ENCODE measurements around the gene GINS2.

The GINS2 gene

DNA sequence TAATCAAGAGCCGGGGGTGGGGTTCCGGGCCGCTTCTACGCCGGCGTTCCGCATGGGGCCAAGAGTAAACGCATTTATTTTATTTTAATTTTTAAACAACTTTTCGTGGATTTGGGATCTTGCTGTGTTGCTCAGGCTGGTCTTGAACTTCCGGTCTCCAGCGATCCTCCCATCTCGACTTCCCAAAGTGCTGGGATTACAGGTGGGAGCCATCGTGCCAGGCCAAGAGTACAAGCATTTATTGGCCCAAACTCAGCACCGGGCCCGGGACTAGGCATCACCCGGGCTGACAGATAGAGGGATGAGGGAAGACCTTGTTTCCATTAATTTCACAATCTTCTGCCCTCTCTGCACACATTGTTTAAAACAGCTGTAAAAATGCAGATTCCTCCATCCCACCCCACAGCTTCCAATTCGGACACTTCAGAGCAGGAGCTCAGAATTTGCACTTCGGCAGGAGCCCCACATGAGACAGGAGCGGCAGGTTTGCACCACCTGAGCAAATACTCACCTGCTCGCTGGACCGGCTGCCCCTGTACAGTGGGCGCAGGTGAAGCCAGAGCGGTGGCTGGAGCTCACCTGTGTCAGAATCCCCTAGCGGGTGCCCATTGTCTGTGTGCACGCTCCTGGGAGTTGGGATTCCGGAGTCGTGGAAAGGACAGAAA, 663 bp upstream of the GINS2 start:
- DNase-seq, result no peak

- no peak for DNase-seq
Observed at GRCh38 chr16:85687651-85688471, 893 bp downstream of the GINS2 start.

DNA sequence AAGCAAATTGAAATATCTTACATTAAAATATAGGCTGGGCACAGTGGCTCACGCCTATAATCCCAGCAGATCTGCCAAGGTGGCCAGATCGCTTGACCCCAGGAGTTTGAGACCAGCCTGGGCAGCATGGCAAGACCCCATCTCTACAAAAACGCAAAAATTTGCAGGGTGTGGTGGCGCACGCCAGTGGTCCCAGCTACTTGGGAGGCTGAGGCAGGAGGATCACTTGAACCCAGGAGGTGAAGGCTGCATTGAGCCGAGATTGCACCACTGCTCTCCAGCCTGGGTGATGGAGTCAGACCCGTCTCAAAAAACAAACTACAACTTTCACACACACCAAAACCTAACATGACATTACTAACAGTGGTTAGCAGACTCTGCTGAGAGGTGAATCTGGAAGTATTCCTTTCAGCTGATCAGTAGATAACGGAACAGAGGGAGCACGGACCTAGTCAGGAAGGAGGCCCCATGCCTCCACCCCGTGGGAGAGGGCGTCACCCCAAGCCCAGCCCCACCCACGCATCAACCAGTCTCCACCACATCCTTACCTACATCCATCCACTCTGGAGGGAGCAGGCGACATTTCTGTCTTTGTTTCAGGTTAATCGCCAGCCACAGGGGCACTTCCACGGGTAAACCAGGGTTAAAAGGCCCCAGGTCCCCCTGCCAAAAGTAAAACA, 1.7 kb downstream of the GINS2 start:
- DNase-seq, result no peak

- no peak for DNase-seq
Observed at GRCh38 chr16:85685251-85685650, 3.5 kb downstream of the GINS2 start.

- no peak for DNase-seq
Observed at GRCh38 chr16:85683363-85683762, 5.4 kb downstream of the GINS2 start.

DNA sequence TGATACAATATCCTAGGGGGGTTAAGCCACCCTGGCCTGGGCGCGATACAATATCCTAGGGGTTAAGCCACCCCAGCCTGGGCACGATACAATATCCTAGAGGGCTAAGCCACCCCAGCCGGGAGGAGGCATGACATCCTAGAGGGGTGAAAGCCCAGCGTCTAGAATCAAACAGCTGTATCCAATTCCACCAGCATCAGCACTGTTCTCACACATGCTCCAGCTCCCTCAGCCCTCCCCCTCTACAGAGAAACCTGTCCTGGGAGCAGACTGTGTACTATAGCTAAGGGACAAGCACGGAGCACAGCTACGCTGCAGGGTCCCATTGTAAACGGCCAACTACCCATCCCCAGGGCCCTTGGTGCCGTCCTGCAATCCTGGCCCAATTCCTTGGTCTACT, 6.2 kb downstream of the GINS2 start:
- DNase-seq, result no peak

GRCh38 chr16:85681255-85681654, 7.5 kb downstream of the GINS2 start:
- no peak for DNase-seq

DNA sequence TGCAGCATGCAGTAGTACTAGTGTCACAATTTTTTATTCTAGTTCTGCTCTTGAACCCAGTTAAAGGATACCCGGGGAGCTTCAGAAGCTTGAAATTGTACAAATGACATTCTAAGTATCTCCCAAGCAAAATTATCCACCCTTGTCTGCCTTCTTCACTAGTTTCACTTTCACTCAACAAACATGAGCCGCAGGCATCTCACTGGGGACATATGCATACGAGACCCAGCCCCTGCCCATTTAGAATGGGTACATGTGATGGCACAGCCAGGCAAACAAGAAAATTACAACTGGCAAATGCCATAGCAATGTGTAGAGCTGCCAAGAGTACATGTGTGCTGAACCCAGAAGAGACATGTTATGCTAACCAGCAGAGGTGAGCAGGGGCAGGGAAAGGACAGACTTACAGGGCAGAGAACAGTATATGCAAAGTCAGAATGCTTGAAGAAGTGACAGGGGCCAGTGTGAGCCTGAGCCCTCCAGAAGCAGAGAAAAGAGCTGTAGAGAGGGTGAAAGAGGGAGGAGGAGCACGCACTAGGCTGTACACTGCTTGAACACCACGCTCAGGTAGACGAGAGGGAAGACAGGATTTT, 8.3 kb downstream of the GINS2 start:
- DNase-seq, result no peak

- DNase-seq, result no peak
Observed at GRCh38 chr16:85679870-85680269, 8.9 kb downstream of the GINS2 start.

DNA sequence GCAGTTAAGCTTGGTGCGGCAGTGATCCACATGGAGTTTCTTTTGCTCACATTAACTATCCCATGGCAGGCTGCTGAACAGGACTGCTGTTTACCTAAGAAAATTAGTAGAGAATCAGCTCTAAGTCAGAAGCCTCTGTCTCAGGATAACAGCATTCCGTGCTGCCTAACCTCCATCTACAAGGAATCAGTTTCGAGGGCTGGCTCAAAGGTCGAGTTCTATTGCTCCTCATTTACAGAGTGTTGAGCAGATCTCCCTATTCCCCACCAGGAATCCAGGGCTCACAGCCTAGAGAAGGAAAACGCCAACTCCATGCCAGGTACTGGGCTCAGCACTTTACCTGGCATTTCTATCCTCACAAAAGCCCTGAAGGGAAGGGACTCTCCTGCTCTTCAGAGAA, 9.9 kb downstream of the GINS2 start:
- DNase-seq, result no peak

GRCh38 chr16:85678016-85678415, 10.7 kb downstream of the GINS2 start:
- no peak for DNase-seq

DNA sequence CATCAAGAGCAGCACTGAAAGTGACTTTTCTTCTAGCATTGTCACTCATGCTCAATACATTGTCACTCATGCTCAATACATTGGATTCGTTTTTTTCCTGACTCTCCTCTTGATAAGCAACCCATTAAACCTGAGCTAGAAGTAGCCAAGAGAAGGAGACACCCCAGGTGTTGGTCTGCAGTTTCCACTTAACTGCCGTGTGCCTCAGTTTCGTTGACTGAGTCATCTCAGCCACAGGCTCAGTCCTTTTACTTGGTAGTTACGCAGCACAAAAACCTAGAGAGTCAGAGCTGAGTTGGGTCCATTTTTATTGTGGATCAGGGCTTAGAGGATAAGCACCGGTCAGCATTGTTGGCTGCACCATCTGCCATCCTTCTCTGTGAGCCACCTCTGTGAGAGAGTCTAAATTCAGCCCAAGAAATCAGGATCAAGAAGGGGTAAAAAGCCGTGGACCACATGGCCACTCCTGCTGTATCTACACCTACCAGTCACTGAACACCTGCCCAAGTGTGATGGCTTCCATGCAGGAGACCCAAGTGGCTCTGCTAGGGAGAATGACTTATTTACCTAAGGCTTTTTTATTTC, 11.3 kb downstream of the GINS2 start:
- no peak for DNase-seq

DNA sequence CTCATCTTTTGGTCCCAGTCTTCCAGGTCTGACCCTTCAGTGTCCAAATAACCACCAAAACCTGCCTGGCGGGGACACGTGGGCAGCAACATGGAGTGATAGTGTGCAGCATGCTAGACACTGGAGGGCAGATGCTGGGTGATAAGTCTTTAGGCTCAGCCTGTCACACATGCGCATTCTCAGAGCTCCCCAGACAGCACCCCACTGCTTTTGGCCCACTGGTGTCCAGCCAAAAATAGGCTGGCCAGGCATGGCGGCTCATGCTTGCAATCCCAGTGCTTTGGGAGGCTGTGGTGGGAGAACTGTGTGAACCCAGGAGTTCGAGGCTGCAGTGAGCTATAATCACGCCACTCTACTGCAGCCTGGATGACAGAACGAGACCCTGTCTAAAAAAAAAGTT, 12.3 kb downstream of the GINS2 start:
- no peak for DNase-seq

DNA sequence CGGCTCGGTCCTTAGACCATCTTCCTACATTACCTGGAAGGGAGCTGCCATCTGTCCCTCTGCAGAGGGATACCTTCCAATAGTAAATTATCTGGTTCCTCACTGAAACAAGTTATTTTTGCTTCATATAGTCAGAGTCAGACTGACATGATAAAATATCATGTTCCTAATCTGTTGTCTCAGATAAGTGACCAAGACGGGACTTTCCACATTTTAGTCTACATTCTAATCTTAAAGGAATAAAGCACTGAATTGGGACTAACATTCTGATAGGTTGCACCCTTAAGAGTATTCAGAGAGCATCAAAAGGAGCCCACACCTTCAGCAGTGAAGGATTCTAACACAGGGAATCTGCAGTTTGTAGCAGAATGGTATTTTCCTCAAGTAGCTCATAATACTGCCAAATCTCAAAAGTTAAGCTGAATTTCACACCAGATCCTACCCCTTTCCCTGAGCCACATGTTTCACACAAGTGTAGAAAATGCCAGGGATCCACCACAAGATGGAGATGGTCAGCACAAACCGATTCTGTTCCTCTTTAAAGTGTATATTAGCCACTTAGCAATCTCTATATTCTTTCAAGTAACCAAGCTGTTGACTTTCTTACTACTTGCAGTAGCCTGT, 13.4 kb downstream of the GINS2 start:
- no peak for DNase-seq

DNA sequence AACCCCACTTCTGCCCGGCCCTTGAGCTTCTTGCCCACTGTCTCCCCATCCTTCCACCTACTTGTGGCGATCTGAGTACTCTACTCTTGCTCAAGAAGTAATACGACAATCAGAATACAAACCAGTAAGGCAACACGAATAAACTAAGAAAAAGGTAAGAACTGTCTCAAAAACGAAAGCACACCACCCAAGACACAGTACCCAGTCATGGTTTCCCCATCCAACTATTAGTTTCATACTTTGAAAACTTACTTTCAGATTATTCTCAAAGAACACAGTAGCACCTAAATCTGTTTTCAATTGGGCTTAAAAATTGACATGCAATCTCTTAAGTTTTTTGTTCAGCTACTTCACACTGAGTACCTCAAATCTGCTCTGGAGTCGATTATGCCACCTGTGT, 13.9 kb downstream of the GINS2 start:
- DNase-seq, result no peak

GRCh38 chr16:85674418-85674755, 14.4 kb downstream of the GINS2 start:
- no peak for DNase-seq

- no peak for DNase-seq
Observed at GRCh38 chr16:85673529-85674417, 15.0 kb downstream of the GINS2 start.

DNA sequence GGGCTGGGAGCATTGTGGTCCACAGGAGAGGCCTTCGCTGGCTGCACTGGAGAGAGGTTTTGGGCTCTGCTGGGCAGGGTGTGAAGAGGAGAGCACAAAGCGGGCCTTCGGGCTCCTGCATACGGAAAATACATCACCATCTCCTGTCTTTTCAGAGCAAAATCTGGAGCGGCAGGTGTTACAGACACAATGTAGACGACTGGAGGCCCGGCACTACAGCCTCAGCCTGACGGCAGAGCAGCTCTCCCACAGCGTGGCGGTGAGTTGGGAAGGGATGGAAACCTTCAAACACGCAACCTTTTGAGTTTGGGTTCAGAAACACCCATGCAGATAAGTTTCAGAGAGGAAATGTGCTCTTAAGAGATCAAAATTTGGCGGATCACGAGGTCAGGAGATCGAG, 17.9 kb downstream of the GINS2 start:
- no peak for DNase-seq

DNA sequence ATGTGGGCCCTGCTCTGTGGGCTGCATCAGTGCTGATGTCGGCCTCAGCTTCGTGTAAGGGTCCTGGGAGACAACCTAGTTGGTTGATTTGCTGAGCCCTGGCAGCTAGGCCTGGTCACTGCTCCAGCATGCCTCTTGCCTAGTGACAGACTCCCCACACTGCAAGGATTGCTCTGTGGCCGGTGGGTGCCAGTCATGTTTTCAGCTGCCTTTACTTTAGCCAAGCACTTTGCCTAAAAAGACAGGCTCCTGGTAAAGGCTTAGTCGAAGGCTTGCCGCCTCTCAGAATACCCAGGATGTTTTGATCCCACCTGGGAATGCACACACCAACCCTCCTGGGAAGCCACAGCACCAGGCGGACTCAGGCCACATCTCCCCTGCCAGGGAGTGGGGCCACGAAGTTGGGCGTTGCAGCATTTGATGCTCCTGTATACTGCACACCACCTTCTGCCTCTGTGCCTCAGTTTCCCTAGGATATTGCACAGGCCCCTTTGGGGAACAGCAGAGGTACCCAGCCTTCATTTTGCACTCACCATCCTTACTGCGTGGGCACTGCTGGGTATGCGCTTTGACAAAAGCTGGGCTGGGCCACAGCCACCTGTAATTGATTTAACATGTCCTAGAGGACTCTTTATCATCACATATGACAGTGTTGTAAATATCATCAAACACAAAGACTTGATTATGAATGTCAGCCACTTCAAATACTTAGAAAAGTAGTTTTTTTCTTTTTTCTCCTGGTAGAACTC, 19.9 kb downstream of the GINS2 start:
- no peak for DNase-seq

DNA sequence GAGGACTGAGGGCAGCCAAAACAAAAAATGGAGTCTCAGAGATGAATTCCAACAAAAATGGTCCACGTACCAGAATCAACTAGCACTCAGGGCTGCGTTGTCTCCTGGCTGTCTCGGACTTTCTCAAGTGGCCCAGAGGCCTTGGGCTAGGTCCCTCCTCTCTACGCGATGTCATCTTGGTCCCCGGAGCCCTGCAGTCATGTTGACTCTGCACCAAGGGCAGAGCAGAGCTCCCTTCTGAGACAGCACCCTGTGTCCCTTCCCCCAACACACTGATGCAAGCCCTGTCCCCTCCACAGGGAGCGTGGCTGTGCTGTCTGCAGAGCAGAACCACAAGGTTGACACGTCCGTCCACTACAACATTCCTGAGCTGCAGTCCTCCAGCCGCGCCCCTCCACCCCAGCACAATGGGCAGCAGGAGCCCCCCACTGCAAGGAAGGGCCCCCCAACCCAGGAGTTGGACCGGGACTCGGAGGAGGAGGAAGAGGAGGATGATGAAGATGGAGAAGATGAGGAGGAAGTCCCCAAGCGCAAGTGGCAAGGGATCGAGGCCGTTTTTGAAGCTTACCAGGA, 20.8 kb downstream of the GINS2 start:
- no peak for DNase-seq

DNA sequence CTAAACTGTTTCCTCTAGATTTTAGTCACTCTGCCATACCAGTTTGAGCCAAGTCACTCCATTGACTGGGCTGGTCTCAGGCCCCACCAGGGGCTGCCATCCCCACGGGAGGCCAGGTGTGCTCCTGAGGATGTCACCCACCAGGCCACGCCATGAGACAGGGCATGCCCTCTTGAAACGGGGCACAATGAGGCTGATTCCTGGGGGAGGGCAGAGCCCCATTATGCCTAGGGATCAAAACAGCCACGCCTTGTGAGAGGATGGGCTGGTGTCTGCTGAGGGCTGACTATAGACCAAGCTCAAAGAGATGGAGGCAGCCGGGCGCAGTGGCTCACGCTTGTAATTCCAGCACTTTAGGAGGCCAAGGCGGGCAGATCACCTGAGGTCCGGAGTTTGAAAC, 21.5 kb downstream of the GINS2 start:
- no peak for DNase-seq

Data from effector CD8-positive, alpha-beta T cell (primary cell).